Fibroblast of mammary gland (primary cell): ENCODE measurements around the gene STK38.
"Not testable (repeated sequence)": the region's sequence is repeated elsewhere in the genome, so short reads cannot be mapped to it uniquely, and the experiment has no call there.

Experiments used
- DNase-seq: peaks from one replicate; pipeline ENCODE4 v3.0.0-alpha.2; 2010; ENCODE audit warnings: low read depth
- H3K4me3 ChIP-seq: 2 replicates; pipeline ENCODE4 v1.5.1; 2011; ENCODE audit warnings: low read depth, mild to moderate bottlenecking, low read length, moderate library complexity; ENCODE audit not compliant: control insufficient read depth
- CTCF ChIP-seq: conservative IDR thresholded peaks from 2 replicates; pipeline ENCODE4 v1.5.1; 2011; ENCODE audit warnings: low read depth, low read length, inconsistent platforms; ENCODE audit not compliant: control insufficient read depth, insufficient read depth

STK38 gene

GRCh38 chr6:36461646-36462045 is 85.6 kb downstream of the STK38 start:
- no peak for TF ChIP-seq CTCF
- H3K4me3 ChIP-seq = no peak overlapping the region
- DNase-seq = no peak

GRCh38 chr6:36460916-36461315 is 86.4 kb downstream of the STK38 start:
- TF ChIP-seq CTCF = no peak
- DNase-seq = no peak
- H3K4me3 ChIP-seq = no peak overlapping the region

GRCh38 chr6:36459501-36459900 is 87.8 kb downstream of the STK38 start:
- DNase-seq = no peak
- TF ChIP-seq CTCF = no peak

GRCh38 chr6:36455486-36456027 is 91.7 kb downstream of the STK38 start:
- H3K4me3 ChIP-seq = no peak overlapping the region
- no peak for DNase-seq
- TF ChIP-seq CTCF = no peak

More at GRCh38 chr6:36459501-36459900, 87.8 kb downstream of the STK38 start:
- H3K4me3 ChIP-seq = no peak overlapping the region

- not testable (repeated sequence) for H3K4me3 ChIP-seq, DNase-seq
Measured at GRCh38 chr6:36452897-36453296, 94.4 kb downstream of the STK38 start.

- DNase-seq, H3K4me3 ChIP-seq: not testable (repeated sequence)
Measured at GRCh38 chr6:36449173-36449572, 98.1 kb downstream of the STK38 start.

GRCh38 chr6:36445621-36446020 is 101.7 kb downstream of the STK38 start:
- no peak overlapping the region for H3K4me3 ChIP-seq
- DNase-seq = no peak
- no peak for TF ChIP-seq CTCF

GRCh38 chr6:36444470-36444869 is 102.8 kb downstream of the STK38 start:
- peak; percentile 81 for DNase-seq
- TF ChIP-seq CTCF = no peak
- H3K4me3 ChIP-seq = peak overlapping the region; percentile 91
